Ovary (tissue), 9 donors: ENCODE results near the gene HOPX. TPM values are rescaled to one million over a fixed set of nuclear protein-coding genes. Genes with fewer than 3 reads are reported as not detected.

Experiments
- DNase-seq, 5 donors: peaks; one replicate each; pipeline ENCODE4 v3.0.0-alpha.2; 2019 to 2020
- H3K27ac ChIP-seq, 2 donors: fragments of 200-600 bp; one replicate each; pipeline versions ENCODE4 v1.5.1 to v1.8.0; 2019 to 2022
- H3K27me3 ChIP-seq: fragments of 200-600 bp; one replicate; pipeline ENCODE4 v1.8.0; 2022
- H3K36me3 ChIP-seq: fragments of 200-600 bp; sonication (generic); one replicate; pipeline ENCODE4 v1.5.1; 2019
- H3K4me1 ChIP-seq: one replicate; pipeline ENCODE4 v1.8.1; 2013; ENCODE audit warnings: mild to moderate bottlenecking, moderate library complexity; ENCODE audit not compliant: insufficient read depth
- H3K4me3 ChIP-seq: fragments of 200-600 bp; sonication (generic); one replicate; pipeline ENCODE4 v1.5.1; 2017
- H3K9me3 ChIP-seq, 2 donors: fragments of 200-600 bp in 1 of 2; sonication (generic) in 1 of 2; one replicate each; pipeline versions ENCODE4 v1.5.1 to v1.8.1; 2013 to 2019; ENCODE audit warnings: mild to moderate bottlenecking in 1 of 2, moderate library complexity in 1 of 2
- EP300 ChIP-seq: sonication (generic); formaldehyde crosslinking; IDR thresholded peaks from one replicate; pipeline ENCODE4 v1.6.1; 2017; ENCODE audit warnings: antibody characterized with exemption
- POLR2A ChIP-seq: fragments of 450-650 bp; IDR thresholded peaks from one replicate; pipeline ENCODE4 v1.6.1; 2017; ENCODE audit warnings: antibody characterized with exemption, mild to moderate bottlenecking, moderate library complexity
- WGBS, 3 donors: extraction: QIAGEN DNeasy Blood & Tissue Kit in 1 of 3; methylation state at CpG; one replicate each; pipeline versions ENCODE4 v1.1.5 to v1.1.7; 2013 to 2017; 5-methylcytosine and 5-hydroxymethylcytosine counted together
- intact Hi-C, 4 donors: fragments of 100-400 bp; cut with DNase I; formaldehyde crosslinking; loops; one replicate each; pipeline versions ENCODE4 v1.11.0 to v1.15.1; 2022 to 2023
- polyA plus RNA-seq, 2 donors: library from polyadenylated mRNA; stranded (reverse); fragments of 200-250 nt in 1 of 2; fragments of 350-450 nt in 1 of 2; fragmentation: Illumina TruSeq in 1 of 2; extraction: RNeasy Lipid Tissue Mini Kit (QIAGEN cat#74804) in 1 of 2; gene quantifications; one replicate each; pipeline ENCODE4 v1.2.3, GENCODE V29; 2013 to 2014
- total RNA-seq, 7 donors: library from RNA; depleted of rRNA in 2 of 7; stranded (reverse); fragments of >200 nt in 2 of 7; fragmentation: NEBNext Ultra II Directional in 3 of 7; extraction: Animal tissue kit (Norgen Biotek cat#: 25700) in 3 of 7; gene quantifications; one replicate each; pipeline versions ENCODE4 v1.1.0 to v1.2.4, GENCODE V29; 2016 to 2023
- TF ChIP-seq, protein P1 (sequence below), 3 donors: fragments of 450-650 bp in 2 of 3; fragments of 200-600 bp in 1 of 3; IDR thresholded peaks; one replicate each; pipeline versions ENCODE4 v1.5.1 to v1.8.0; 2016 to 2022; ENCODE audit warnings: antibody characterized with exemption in 3 of 3, mild to moderate bottlenecking in 1 of 3
- donor health status: DM: no; HTN: no; CAD: no; lungs with moderate emphysema.
- donor health status: DM: no; HTN: no; CAD: no.
- donor health status: Bipolar disorder and iron deficiency.
- donor health status: DM: yes; HTN: yes; CAD: no.
- donor health status: DM: no; HTN: no; CAD: no.
- donor health status: DM: yes; HTN: yes; CAD: no.

HOPX gene
- total and polyA plus RNA-seq, 9 donors = 2.1 to 22.2 (median 8.8) TPM

DNA sequence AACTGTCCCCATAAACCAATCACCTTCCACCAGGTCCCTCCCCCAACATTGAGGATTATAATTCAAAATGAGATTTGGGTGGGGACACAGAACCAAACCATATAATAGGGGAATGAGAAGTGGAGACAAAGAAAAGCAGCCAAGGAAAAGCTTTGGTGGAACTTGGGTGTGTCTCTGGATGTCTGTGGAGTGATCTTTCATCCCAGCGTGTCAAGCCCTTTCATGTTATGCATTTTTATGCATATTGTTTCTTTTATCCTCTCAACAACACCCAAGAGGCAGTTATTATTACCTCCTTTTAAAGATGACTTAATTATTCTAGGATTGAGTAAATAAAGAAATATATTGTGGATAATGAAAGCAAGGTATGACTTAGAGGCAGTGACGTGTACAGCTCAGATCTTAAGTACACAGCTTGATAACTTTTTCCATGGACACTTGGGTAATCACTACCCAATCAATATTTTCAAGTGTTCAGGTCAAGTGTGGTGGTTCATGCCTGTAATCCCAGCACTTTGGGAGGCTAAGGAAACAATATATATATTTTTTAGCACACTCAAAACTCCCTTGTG, 42.6 kb upstream of the HOPX start:
- Histone ChIP-seq H3K36me3 (no peaks in the 10 kb centered on the region), H3K27ac (no peak overlapping the region), H3K27me3 (no peaks in the 10 kb centered on the region), H3K4me1 (no peaks in the 10 kb centered on the region), H3K4me3 (no peak overlapping the region), H3K9me3 (no peaks in the 10 kb centered on the region)
- WGBS, 3 donors = 79 to 89% (median 87%) methylated on average over 2 of the region's 2 CpGs
- intact Hi-C loops = no loop called here
- TF ChIP-seq EP300 = no peak
- TF ChIP-seq POLR2A = no peak
- TF ChIP-seq, protein P1, sequence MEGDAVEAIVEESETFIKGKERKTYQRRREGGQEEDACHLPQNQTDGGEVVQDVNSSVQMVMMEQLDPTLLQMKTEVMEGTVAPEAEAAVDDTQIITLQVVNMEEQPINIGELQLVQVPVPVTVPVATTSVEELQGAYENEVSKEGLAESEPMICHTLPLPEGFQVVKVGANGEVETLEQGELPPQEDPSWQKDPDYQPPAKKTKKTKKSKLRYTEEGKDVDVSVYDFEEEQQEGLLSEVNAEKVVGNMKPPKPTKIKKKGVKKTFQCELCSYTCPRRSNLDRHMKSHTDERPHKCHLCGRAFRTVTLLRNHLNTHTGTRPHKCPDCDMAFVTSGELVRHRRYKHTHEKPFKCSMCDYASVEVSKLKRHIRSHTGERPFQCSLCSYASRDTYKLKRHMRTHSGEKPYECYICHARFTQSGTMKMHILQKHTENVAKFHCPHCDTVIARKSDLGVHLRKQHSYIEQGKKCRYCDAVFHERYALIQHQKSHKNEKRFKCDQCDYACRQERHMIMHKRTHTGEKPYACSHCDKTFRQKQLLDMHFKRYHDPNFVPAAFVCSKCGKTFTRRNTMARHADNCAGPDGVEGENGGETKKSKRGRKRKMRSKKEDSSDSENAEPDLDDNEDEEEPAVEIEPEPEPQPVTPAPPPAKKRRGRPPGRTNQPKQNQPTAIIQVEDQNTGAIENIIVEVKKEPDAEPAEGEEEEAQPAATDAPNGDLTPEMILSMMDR (IDR thresholded peaks at IDR 0.05) = no peak
- DNase-seq = no peak

DNA sequence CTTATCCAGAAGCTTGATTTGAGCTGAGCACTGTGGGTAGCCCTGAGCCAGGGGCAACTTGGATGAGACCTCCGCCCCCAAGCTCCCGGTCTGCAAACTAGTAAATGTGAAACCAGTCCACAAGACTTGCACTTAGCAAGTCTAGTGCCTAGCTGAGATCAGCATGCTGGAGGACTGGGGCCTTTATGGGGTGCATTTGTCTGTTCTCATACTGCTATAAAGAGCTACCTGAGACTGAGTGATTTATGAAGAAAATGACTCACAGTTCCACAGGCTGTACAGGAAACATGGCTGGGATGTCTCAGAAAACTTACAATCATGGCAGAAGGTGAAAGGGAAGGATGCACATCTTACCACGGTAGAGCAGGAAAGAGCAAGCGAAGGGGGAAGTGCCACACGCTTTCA, 42.1 kb upstream of the HOPX start:
- TF ChIP-seq, protein P1 (IDR thresholded peaks at IDR 0.05) = no peak
- TF ChIP-seq POLR2A = no peak
- H3K9me3 ChIP-seq = no peaks in the 10 kb centered on the region
- no peak for DNase-seq
- WGBS, 3 donors = 78 to 86% (median 84%) methylated on average over 5 of the region's 5 CpGs
- no peaks in the 10 kb centered on the region for H3K4me1 ChIP-seq
- H3K27ac ChIP-seq = no peak overlapping the region
- intact Hi-C loops = no loop called here
- H3K27me3 ChIP-seq = no peaks in the 10 kb centered on the region
- H3K36me3 ChIP-seq = no peaks in the 10 kb centered on the region
- no peak overlapping the region for H3K4me3 ChIP-seq

DNA sequence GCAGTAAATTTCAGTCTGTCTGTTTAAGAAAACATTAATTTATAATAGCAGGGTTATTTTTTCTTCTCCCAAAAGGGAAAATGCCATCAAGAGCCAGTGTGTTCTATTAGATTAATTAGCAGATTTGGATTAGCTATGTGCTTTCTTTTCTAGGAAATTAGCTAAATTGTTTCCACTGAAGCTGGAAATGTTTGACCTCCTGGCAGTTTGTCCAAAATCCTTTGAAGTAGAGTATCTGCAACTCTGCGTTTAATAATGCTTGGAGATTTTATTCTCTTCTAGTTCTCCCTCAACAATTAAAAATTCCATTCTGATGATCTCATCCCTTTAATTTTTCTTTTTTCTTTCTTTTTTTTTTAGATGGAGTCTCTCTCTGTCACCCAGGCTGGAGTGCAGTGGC, 27.1 kb upstream of the HOPX start:
- Histone ChIP-seq H3K36me3 (no peaks in the 10 kb centered on the region), H3K4me1 (no peaks in the 10 kb centered on the region), H3K27ac (no peak overlapping the region), H3K4me3 (no peak overlapping the region), H3K27me3 (no peaks in the 10 kb centered on the region), H3K9me3 (no peaks in the 10 kb centered on the region)
- intact Hi-C loops = no loop called here
- 2 to 10% (median 7%) methylated on average over 1 of the region's 1 CpG for WGBS, 3 donors
- DNase-seq = no peak
- TF ChIP-seq, protein P1 (IDR thresholded peaks at IDR 0.05) = no peak
- TF ChIP-seq EP300 (no peak), POLR2A (no peak)

DNA sequence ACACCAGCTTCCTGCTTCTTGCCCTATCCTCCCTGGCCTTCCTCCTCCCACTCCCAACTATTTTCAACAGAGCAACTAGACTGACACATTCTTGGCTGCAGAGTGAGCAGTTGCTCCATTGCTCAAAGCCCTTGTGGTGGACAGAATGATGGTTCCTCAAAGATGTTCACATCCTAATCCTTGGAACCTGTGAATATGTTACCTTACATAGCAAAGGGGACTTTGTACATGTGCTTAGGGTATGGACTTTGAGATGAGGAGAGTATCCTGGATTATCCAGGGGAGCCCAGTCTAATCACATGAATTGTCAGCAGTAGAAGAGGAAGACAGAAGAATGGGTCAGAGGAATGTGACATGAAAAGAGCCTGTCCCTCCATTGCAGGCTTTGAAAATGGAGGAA, 24.9 kb upstream of the HOPX start:
- Histone ChIP-seq H3K4me1 (no peaks in the 10 kb centered on the region), H3K4me3 (no peak overlapping the region), H3K9me3 (no peaks in the 10 kb centered on the region), H3K27ac (no peak overlapping the region), H3K36me3 (no peaks in the 10 kb centered on the region), H3K27me3 (no peaks in the 10 kb centered on the region)
- intact Hi-C loops = no loop called here
- TF ChIP-seq, protein P1 (IDR thresholded peaks at IDR 0.05) = no peak
- no peak for TF ChIP-seq EP300
- TF ChIP-seq POLR2A = no peak
- no peak for DNase-seq
